Measurements from ENCODE around the gene KATNB1. TPM values are rescaled to one million over a fixed set of nuclear protein-coding genes. Genes with fewer than 3 reads are reported as not detected.

Gene KATNB1
- total RNA-seq, 1 donor from 2014 or later: 12.9 TPM

GRCh38 chr16:57801098-57801808, 65.7 kb downstream of the KATNB1 start:
- Histone ChIP-seq H3K36me3 (ENCODE audit: control insufficient read depth, insufficient read depth, low read length) (no peaks in the 10 kb centered on the region), H3K4me3 (ENCODE audit: low read depth, low read length) (peak overlapping the region; percentile 61), H3K27me3 (ENCODE audit: control insufficient read depth, insufficient read depth, low read length) (no peaks in the 10 kb centered on the region)
- TF ChIP-seq CTCF (IDR thresholded peaks at IDR 0.05; ENCODE audit: insufficient read depth, low read length, severe bottlenecking): no peak
- no peak for FAIRE-seq
- peak; percentile 62 for DNase-seq (ENCODE audit: low read depth)

- H3K4me3 ChIP-seq (ENCODE audit: low read depth, low read length): peak overlapping the region; percentile 61
- H3K36me3 ChIP-seq (ENCODE audit: control insufficient read depth, insufficient read depth, low read length): no peaks in the 10 kb centered on the region
- no peak for DNase-seq (ENCODE audit: low read depth)
- no peaks in the 10 kb centered on the region for H3K27me3 ChIP-seq (ENCODE audit: control insufficient read depth, insufficient read depth, low read length)
- TF ChIP-seq CTCF (IDR thresholded peaks at IDR 0.05; ENCODE audit: insufficient read depth, low read length, severe bottlenecking): no peak
- FAIRE-seq: no peak
Measured at GRCh38 chr16:57801809-57802340, 66.3 kb downstream of the KATNB1 start.

GRCh38 chr16:57802341-57803133, 67.0 kb downstream of the KATNB1 start, which contains the start of gene KIFC3:
Gene KIFC3 (minus strand): TSS chr16:57802491. CDS start chr16:57798243, 4,248 bp downstream.
- Histone ChIP-seq H3K4me3 (ENCODE audit: low read depth, low read length) (peak within 1 kb of the TSS; percentile 61), H3K36me3 (ENCODE audit: control insufficient read depth, insufficient read depth, low read length) (no peaks in the 10 kb centered on the region), H3K27me3 (ENCODE audit: control insufficient read depth, insufficient read depth, low read length) (no peaks in the 10 kb centered on the region)
- FAIRE-seq: no peak
- TF ChIP-seq CTCF (IDR thresholded peaks at IDR 0.05; ENCODE audit: insufficient read depth, low read length, severe bottlenecking): no peak
- no peak for DNase-seq (ENCODE audit: low read depth)

GRCh38 chr16:57803134-57803990, 67.8 kb downstream of the KATNB1 start:
- H3K4me3 ChIP-seq (ENCODE audit: low read depth, low read length): no peak overlapping the region

More at GRCh38 chr16:57803134-57803990, 67.8 kb downstream of the KATNB1 start:
- FAIRE-seq: no peak
- no peak for DNase-seq (ENCODE audit: low read depth)
- Histone ChIP-seq H3K27me3 (ENCODE audit: control insufficient read depth, insufficient read depth, low read length) (no peaks in the 10 kb centered on the region), H3K36me3 (ENCODE audit: control insufficient read depth, insufficient read depth, low read length) (no peaks in the 10 kb centered on the region)
- TF ChIP-seq CTCF (IDR thresholded peaks at IDR 0.05; ENCODE audit: insufficient read depth, low read length, severe bottlenecking): no peak
